K562 (cell line): ENCODE results near the gene HSD11B1. TPM values are rescaled to one million over a fixed set of nuclear protein-coding genes. Genes with fewer than 3 reads are reported as not detected.

Experiments
- ATF4 ChIP-seq: fragments of 450-650 bp; formaldehyde crosslinking; IDR thresholded peaks from 2 replicates; pipeline ENCODE4 v1.4.0; 2022; ENCODE audit warnings: mild to moderate bottlenecking, moderate library complexity
- DPF2 ChIP-seq: fragments of 450-650 bp; IDR thresholded peaks from 2 replicates; pipeline ENCODE4 v1.6.1; 2016
- ESRRA ChIP-seq: fragments of 450-650 bp; IDR thresholded peaks from 2 replicates; pipeline ENCODE4 v1.6.1; 2014; ENCODE audit warnings: low read depth, mild to moderate bottlenecking, moderate library complexity, borderline replicate concordance
- HIVEP1 ChIP-seq: fragments of 250-450 bp; sonication (Bioruptor Pico); IDR thresholded peaks from 2 replicates; pipeline ENCODE4 v1.4.0; 2020; ENCODE audit warnings: mild to moderate bottlenecking
- ID3 ChIP-seq, 2 experiments: fragments of 250-450 bp in 1 of 2; fragments of 450-650 bp in 1 of 2; sonication (Bioruptor Pico) in 1 of 2; IDR thresholded peaks; 2 replicates each; pipeline versions ENCODE4 v1.6.1 to v1.8.0; 2016 to 2021; ENCODE audit warnings: mild to moderate bottlenecking in 2 of 2, moderate library complexity in 2 of 2, missing compliant biosample characterization in 1 of 2, missing genetic modification characterization in 1 of 2
- LEF1 ChIP-seq: fragments of 450-650 bp; IDR thresholded peaks from 2 replicates; pipeline ENCODE4 v1.6.1; 2016; ENCODE audit warnings: mild to moderate bottlenecking
- MYBL2 ChIP-seq, 2 experiments: fragments of 450-650 bp in 1 of 2; sonication (generic) in 1 of 2; formaldehyde crosslinking in 1 of 2; IDR thresholded peaks; 2 replicates each; pipeline versions ENCODE4 v1.6.1 to v1.8.1; 2017 to 2022; ENCODE audit warnings: borderline replicate concordance in 1 of 2, inconsistent platforms in 1 of 2, low read depth in 1 of 2, mild to moderate bottlenecking in 1 of 2, missing genetic modification reagents in 1 of 2, moderate library complexity in 1 of 2
- NFRKB ChIP-seq: fragments of 450-650 bp; IDR thresholded peaks from 2 replicates; pipeline ENCODE4 v1.6.1; 2016; ENCODE audit warnings: low read depth
- RREB1 ChIP-seq: fragments of 250-450 bp; sonication (Bioruptor Pico); IDR thresholded peaks from 2 replicates; pipeline ENCODE4 v1.4.0; 2020
- SMAD1 ChIP-seq: fragments of 150-350 bp; IDR thresholded peaks from 2 replicates; pipeline ENCODE4 v1.6.1; 2014; ENCODE audit warnings: low read length, low read depth; ENCODE audit not compliant: partially characterized antibody
- TRIM28 ChIP-seq: fragments of 450-650 bp; IDR thresholded peaks from 2 replicates; pipeline ENCODE4 v1.6.1; 2017
- ZBTB9 ChIP-seq: fragments of 450-650 bp; formaldehyde crosslinking; IDR thresholded peaks from 2 replicates; pipeline ENCODE4 v1.4.0; 2020; ENCODE audit warnings: mild to moderate bottlenecking, moderate library complexity
- ZNF175 ChIP-seq: fragments of 200-800 bp; sonication (Bioruptor generic); IDR thresholded peaks from 2 replicates; pipeline ENCODE4 v1.6.1; 2016; ENCODE audit warnings: low read depth, mild to moderate bottlenecking, missing genetic modification characterization, missing compliant biosample characterization
- ZNF239 ChIP-seq: fragments of 250-450 bp; sonication (Bioruptor Pico); IDR thresholded peaks from 2 replicates; pipeline ENCODE4 v1.4.0; 2020; ENCODE audit warnings: mild to moderate bottlenecking
- ZNF655 ChIP-seq: fragments of 250-450 bp; sonication (Bioruptor Pico); IDR thresholded peaks from 2 replicates; pipeline ENCODE4 v1.5.0; 2021
- ZNF668 ChIP-seq: fragments of 250-450 bp; sonication (Bioruptor Pico); IDR thresholded peaks from 2 replicates; pipeline ENCODE4 v1.8.0; 2022; ENCODE audit warnings: mild to moderate bottlenecking, inconsistent platforms
- ZSCAN29 ChIP-seq: fragments of 450-650 bp; IDR thresholded peaks from 2 replicates; pipeline ENCODE4 v1.6.1; 2017
- polyA plus RNA-seq, 8 experiments: library from polyadenylated mRNA; depleted of rRNA in 4 of 8; stranded (reverse) in 5 of 8; unstranded in 3 of 8; fragments of >200 nt; fragmentation: Nextera tagmentation in 2 of 8; fragmentation: Illumina TruSeq in 1 of 8; extraction: Ambion mirVana in 2 of 8; extraction: Trizol in 1 of 8; gene quantifications; 2 replicates each; pipeline versions ENCODE4 v1.2.1 to v1.2.3, GENCODE V29; 2011 to 2014; ENCODE audit warnings: inconsistent platforms in 1 of 8, missing spikeins in 1 of 8
- total RNA-seq, 7 experiments: library from RNA; depleted of rRNA in 6 of 7; stranded (reverse); fragments of >200 nt in 6 of 7; fragmentation: Illumina TruSeq in 2 of 7; extraction: Trizol in 2 of 7; gene quantifications; 2 replicates each; pipeline versions ENCODE4 v1.2.1 to v1.2.3, GENCODE V29; 2011 to 2021; ENCODE audit warnings: low replicate concordance in 1 of 7

HSD11B1 gene
- total and polyA plus RNA-seq, 9 of the 15 experiments (the other 6 are each of a cell fraction or from before 2014, with no cell fraction given): 0.04 to 0.16 TPM; not detected in 7

GRCh38 chr1:209673631-209674417, 30.8 kb upstream of the HSD11B1 start (continued):
- TF ChIP-seq ATF4 (CRISPR knock-in tag) (peak; percentile 98), ZNF668 (CRISPR knock-in tag) (0 out of 2 replicates have a peak, but pooled peaks have one; percentile 40), ZSCAN29 (no peak), ZBTB9 (CRISPR knock-in tag) (peak; percentile 54; the same call in 1 of the 2 replicates), DPF2 (no peak; the same call in 1 of the 2 replicates), TRIM28 (no peak), ZNF655 (0 out of 2 replicates have a peak, but pooled peaks have one; percentile 55), NFRKB (peak; percentile 89), HIVEP1 (no peak), ZNF175 (CRISPR knock-in tag) (peak; percentile 75; the same call in 1 of the 2 replicates), ZNF239 (peak; percentile 36), SMAD1 (peak; percentile 70), ESRRA (peak; percentile 77), ID3 (CRISPR knock-in tag; IDR thresholded peaks at IDR 0.05) (no peak), ID3 (tag; IDR thresholded peaks at IDR 0.05) (peak; percentile 86), LEF1 (peak; percentile 49; the same call in 1 of the 2 replicates), MYBL2 (IDR thresholded peaks at IDR 0.05; ENCODE audit: low read depth) (no peak), MYBL2 (CRISPR knock-in tag; IDR thresholded peaks at IDR 0.05; ENCODE audit: borderline replicate concordance) (no peak), RREB1 (CRISPR knock-in tag) (peak; percentile 6; the same call in 1 of the 2 replicates)
